ENCODE data around the gene LIN7A.
A peak's percentile ranks its signal among the peaks of the same experiment; 100 is the strongest.

Gene LIN7A, protein sequence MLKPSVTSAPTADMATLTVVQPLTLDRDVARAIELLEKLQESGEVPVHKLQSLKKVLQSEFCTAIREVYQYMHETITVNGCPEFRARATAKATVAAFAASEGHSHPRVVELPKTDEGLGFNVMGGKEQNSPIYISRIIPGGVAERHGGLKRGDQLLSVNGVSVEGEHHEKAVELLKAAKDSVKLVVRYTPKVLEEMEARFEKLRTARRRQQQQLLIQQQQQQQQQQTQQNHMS

GRCh38 chr12:80937391-80938238, at the start of gene LIN7A:
Gene LIN7A, minus strand, starts transcription at chr12:80937934. Its CDS starts 212 bp downstream, at chr12:80937722.
- DNase-seq: peak; percentile 44

DNA sequence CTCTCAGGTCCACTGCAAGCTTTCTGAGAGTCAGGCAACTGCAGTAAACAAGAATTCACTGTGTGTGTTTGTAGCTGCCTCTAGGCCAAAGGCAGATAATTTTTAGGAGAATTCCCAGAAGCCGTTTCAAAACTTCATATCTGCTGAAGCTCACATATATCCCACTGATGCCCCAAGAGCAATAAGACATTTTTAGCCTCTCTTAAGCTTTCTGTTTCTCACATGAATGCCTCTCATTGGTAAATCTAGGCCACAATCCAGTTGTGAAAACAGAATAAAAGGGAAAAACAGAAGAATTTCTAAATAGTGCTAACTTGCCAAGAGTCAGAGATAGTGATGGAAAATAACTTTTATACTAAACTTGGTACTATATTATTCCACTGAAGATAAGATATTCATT, 48.5 kb upstream of the LIN7A start:
- no peak for DNase-seq

DNA sequence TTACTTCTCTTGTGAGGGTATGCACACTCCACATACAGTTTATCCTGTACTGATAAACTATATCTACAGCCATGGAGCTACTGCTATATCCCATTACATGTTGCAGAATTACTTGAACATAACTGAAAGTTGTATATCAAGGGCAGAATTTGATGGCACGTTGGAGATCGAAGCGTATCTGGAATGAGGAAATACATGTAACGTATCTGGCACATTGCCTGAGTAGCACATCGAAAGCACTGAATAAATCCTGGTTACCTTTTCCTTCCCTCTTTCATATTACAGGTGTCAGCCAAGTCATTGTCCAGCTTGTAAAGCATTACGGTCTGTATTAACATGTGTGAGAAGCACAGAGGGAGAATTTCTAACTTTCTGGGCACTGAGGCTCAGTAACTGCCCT, 42.1 kb upstream of the LIN7A start:
- DNase-seq: no peak

DNA sequence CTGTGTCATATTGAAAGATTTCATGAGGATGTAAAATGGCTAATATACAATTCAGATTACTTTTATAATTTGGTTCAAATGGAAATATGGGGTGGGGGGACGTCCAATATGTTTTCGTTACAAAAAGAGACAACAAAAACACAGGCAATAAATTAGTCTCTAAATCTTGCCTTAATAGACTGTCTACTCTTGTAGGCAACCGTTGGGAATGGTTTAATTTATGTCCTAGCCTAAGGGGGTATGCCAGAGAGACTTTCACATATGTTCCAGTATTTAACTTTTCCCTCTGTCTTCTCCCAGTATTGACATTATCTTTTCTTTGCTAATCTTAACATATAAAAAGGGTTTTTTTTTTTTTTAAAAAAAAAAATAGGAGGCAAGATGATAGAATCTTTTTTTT, 41.5 kb upstream of the LIN7A start:
- DNase-seq: no peak

GRCh38 chr12:80977346-80977745, 39.6 kb upstream of the LIN7A start:
- no peak for DNase-seq

GRCh38 chr12:80968326-80968725, 30.6 kb upstream of the LIN7A start:
- DNase-seq: no peak

- no peak for DNase-seq
These were observed 29.8 kb upstream of the LIN7A start for GRCh38 chr12:80967565-80967964.

DNA sequence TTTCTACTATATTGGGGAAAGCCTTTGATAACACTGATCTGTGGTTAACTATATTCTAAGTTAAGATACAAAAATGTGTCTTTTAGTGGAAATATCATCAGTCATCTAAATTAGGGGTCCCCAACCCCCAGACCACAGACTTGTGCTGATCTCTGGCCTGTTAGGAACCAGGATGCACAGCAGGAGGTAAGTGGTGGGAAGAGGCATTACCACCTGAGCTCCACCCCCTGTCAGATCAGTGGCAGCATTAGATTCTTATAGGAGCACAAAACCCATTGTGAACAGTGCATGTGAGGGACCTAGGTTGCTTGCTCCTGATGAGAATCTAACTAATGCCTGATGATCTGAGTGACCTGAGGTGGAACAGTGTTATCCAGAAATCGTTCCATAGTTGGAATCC, 28.3 kb upstream of the LIN7A start:
- no peak for DNase-seq

GRCh38 chr12:80958162-80958561, 20.4 kb upstream of the LIN7A start:
- no peak for DNase-seq

GRCh38 chr12:80954857-80955520, 17.3 kb upstream of the LIN7A start:
- DNase-seq: no peak

- no peak for DNase-seq
These were observed 14.7 kb upstream of the LIN7A start for GRCh38 chr12:80952443-80952842.

- no peak for DNase-seq
These were observed 8.9 kb upstream of the LIN7A start for GRCh38 chr12:80946591-80946990.

GRCh38 chr12:80943338-80943737, 5.6 kb upstream of the LIN7A start:
- no peak for DNase-seq

DNA sequence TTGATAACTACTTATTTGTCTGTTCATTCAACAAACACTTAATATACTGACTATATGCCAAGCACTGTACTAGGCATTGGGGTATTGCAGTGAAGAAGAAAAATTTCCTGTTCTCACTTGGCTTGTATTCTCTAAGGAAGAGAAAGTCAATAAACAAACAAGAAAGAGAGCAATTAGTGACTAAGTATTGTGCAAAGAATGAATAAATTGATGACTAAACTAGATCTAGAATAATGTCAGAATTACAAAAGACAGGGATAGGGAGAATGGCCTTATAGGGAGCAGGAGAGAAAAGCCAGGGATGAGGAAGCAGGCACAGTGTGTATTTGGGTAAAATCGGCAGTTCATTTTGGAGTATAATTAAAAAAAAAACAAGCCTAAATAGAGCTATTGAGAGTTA, 4.2 kb upstream of the LIN7A start:
- no peak for DNase-seq

DNA sequence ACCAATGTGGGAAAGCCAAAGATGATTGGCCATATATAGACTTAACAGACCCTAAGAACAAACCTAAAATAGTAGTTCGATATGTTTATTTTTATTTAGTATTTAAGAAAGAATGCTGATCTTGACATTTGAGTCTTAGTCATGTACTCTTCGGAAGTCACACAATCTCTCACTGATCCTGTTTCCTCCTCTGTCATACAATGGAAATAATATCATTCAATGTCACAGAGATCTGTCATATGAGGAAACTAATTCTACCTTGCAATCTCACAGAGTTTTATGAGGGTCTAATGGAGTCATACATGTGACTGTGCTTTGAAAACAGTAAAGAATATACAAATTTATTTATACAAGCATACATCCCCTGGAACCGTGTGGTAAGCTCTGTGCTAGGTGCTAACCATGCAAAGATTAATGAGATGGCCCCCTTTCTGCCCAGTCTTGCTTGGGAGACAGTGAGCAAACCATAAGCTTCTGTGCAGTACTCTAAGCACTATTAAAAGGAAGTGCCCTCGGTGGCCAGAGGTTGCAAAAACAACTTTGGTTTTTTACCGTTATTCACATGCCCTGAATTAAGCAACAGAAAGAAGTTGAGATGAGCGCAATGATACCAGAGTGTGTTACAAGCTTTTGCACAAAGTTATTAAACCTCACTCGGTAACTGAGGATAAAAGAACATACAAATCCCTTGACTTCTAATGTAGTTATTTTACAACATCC, 1.7 kb upstream of the LIN7A start:
- DNase-seq: no peak

- no peak for DNase-seq
These were observed 663 bp upstream of the LIN7A start for GRCh38 chr12:80938397-80938796.

- peak; percentile 61 for DNase-seq
These were observed 918 bp downstream of the LIN7A start for GRCh38 chr12:80936642-80937390.

DNA sequence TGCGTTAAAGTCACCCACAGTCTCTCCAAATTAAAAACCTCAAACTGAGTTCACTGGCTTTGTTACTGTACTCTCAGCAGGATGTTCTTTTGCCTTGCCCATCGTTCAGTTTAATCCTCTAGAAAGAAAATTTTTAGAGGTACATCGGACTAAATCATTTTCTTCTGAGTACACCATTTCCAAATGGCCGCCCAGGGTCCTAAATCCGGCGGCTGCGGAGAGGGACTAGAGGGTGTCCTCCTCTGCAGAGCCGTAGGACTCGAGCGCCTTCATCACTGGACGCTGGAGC, 1.4 kb downstream of the LIN7A start:
- DNase-seq: peak; percentile 31

GRCh38 chr12:80935111-80935510, 2.6 kb downstream of the LIN7A start:
- DNase-seq: no peak

DNA sequence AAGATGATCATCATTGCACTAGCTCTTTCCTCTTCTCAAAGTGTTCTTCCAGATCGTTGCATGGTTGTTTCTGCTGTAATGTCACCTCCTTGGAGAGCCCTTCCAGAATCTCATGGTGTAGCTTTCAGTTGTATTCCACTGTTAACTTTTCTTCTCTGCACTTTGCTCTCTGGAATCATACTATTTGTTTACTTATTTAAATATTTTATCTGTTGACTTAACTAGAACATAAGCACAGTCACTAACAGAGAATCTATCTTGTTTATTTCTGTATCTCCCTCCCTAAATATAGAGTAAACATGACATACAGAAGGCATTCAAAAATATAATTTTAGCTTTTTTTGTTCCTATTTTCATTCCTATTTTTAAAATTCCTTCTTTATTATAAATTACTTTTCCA, 11.8 kb downstream of the LIN7A start:
- no peak for DNase-seq

DNA sequence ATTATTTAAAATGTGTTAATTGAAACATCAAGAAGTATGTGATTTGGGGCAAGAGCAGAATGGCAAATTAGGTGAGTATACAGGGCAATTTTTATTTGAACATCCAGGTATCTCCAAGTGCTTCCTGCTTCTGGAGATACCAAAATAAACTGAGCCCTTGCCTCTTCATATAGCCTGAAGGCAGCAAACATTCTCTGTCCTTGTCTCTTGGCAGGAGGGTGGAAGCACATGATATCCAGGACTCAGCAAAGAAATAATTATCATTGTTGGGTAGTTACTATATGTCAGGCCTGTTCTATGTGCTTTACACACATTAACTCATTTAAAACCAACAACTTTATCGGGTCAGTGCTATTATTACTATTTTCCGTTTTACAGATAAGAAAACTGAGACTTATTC, 12.5 kb downstream of the LIN7A start:
- DNase-seq: no peak

- no peak for DNase-seq
These were observed 13.3 kb downstream of the LIN7A start for GRCh38 chr12:80924437-80924836.

GRCh38 chr12:80920006-80920405, 17.7 kb downstream of the LIN7A start:
- DNase-seq: no peak

Measured in femur (tissue), 1 donor.